HG03139 (cell line): ENCODE results near the gene MSTN.
"Not testable (repeated sequence)": the region's sequence is repeated elsewhere in the genome, so short reads cannot be mapped to it uniquely, and the experiment has no call there.

ENCODE experiments used
- ATAC-seq: cut with Tn5 transposase; IDR thresholded peaks from one replicate; pipeline ENCODE4 v1.9.1; 2021; ENCODE audit not compliant: unreplicated experiment

MSTN gene

GRCh38 chr2:190065839-190066238 is 3.3 kb upstream of the MSTN start:
- ATAC-seq, result no peak

GRCh38 chr2:190063624-190064023 is 1.1 kb upstream of the MSTN start:
- no peak for ATAC-seq

- no peak for ATAC-seq
Observed at GRCh38 chr2:190062053-190062452, 476 bp downstream of the MSTN start.

- no peak for ATAC-seq
Observed at GRCh38 chr2:190060626-190061025, 1.9 kb downstream of the MSTN start.

- ATAC-seq, result no peak
Observed at GRCh38 chr2:190060019-190060418, 2.5 kb downstream of the MSTN start.

- no peak for ATAC-seq
Observed at GRCh38 chr2:190053426-190053825, 9.1 kb downstream of the MSTN start.

- no peak for ATAC-seq
Observed at GRCh38 chr2:190052307-190052706, 10.2 kb downstream of the MSTN start.

GRCh38 chr2:190051223-190051622 is 11.3 kb downstream of the MSTN start:
- no peak for ATAC-seq

GRCh38 chr2:190050001-190050400 is 12.5 kb downstream of the MSTN start:
- ATAC-seq, result no peak

GRCh38 chr2:190044866-190045265 is 17.7 kb downstream of the MSTN start:
- ATAC-seq, result no peak

GRCh38 chr2:190043441-190043840 is 19.1 kb downstream of the MSTN start:
- ATAC-seq, result no peak

GRCh38 chr2:190036071-190036470 is 26.5 kb downstream of the MSTN start:
- no peak for ATAC-seq

GRCh38 chr2:190034417-190034816 is 28.1 kb downstream of the MSTN start:
- ATAC-seq, result not testable (repeated sequence)

- no peak for ATAC-seq
Observed at GRCh38 chr2:190031969-190032618, 30.4 kb downstream of the MSTN start.

- ATAC-seq, result no peak
Observed at GRCh38 chr2:190023860-190024259, 38.7 kb downstream of the MSTN start.

GRCh38 chr2:190020720-190021119 is 41.8 kb downstream of the MSTN start:
- no peak for ATAC-seq

- ATAC-seq, result no peak
Observed at GRCh38 chr2:190017837-190018236, 44.7 kb downstream of the MSTN start.

GRCh38 chr2:190015969-190016368 is 46.6 kb downstream of the MSTN start:
- not testable (repeated sequence) for ATAC-seq
